Progenitor cell of endocrine pancreas (in vitro differentiated cells): ENCODE data around the gene KRTAP5-7. TPM values are rescaled to one million over a fixed set of nuclear protein-coding genes. Genes with fewer than 3 reads are reported as not detected.

Experiments used
- DNase-seq: peaks from one replicate; pipeline ENCODE4 v3.0.0; 2021; ENCODE audit warnings: low spot score; ENCODE audit not compliant: unreplicated experiment
- H3K27ac Mint-ChIP-seq: 2 replicates; pipeline ENCODE4 v1.8.0; 2021; ENCODE audit warnings: mild to moderate bottlenecking, moderate library complexity, mixed read lengths
- H3K27me3 Mint-ChIP-seq: 2 replicates; pipeline ENCODE4 v1.8.0; 2021; ENCODE audit warnings: mixed read lengths
- H3K36me3 Mint-ChIP-seq: 2 replicates; pipeline ENCODE4 v1.8.0; 2022; ENCODE audit warnings: mixed read lengths; ENCODE audit not compliant: insufficient read depth
- H3K4me1 Mint-ChIP-seq: 2 replicates; pipeline ENCODE4 v1.8.0; 2021; ENCODE audit warnings: low read depth, mixed read lengths
- H3K4me3 Mint-ChIP-seq: 2 replicates; pipeline ENCODE4 v1.8.0; 2021; ENCODE audit warnings: low read depth, mild to moderate bottlenecking, moderate library complexity, mixed read lengths
- H3K9me3 Mint-ChIP-seq: 2 replicates; pipeline ENCODE4 v1.8.0; 2021; ENCODE audit warnings: low read depth, mixed read lengths
- total RNA-seq: library from RNA; stranded (reverse); gene quantifications from 2 replicates; pipeline ENCODE4 v1.2.1, GENCODE V29; 2021
- TF ChIP-seq, protein P1 (sequence below): fragments of 200-600 bp; sonication (generic); IDR thresholded peaks from one replicate; pipeline ENCODE4 v1.5.0; 2021; ENCODE audit warnings: antibody characterized with exemption, mild to moderate bottlenecking; ENCODE audit not compliant: unreplicated experiment

Gene KRTAP5-7
- total RNA-seq, 1 donor from 2014 or later = 0.41 TPM

DNA sequence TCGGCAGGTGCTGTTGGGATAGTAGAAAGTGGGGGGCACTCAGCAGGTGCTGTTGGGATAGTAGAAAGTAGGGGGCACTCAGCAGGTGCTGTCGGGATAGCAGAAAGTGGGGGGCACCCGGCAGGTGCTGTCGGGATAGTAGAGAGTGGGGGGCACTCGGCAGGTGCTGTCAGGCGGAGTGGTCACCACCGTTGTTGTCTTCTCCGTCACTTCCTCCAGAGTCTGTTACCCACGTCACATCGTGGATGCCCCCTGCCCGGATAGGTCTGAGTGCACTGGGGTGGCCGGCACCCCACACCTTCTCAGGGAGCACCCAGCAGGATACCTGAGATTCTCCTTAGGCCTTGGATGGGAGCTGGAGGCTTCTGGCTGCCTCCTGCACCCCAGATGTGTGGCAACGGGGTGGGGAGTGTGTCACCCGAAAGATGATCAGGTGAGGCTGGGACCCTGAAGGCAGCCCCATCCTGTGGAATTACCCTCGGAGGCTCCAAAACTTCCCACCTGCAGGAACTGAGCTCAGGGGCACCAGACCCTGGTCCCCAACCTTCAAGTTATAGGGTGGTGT, 24.1 kb upstream of the KRTAP5-7 start:
- Mint-ChIP-seq H3K4me3 (no peak overlapping the region), H3K4me1 (no peaks in the 10 kb centered on the region)

DNA sequence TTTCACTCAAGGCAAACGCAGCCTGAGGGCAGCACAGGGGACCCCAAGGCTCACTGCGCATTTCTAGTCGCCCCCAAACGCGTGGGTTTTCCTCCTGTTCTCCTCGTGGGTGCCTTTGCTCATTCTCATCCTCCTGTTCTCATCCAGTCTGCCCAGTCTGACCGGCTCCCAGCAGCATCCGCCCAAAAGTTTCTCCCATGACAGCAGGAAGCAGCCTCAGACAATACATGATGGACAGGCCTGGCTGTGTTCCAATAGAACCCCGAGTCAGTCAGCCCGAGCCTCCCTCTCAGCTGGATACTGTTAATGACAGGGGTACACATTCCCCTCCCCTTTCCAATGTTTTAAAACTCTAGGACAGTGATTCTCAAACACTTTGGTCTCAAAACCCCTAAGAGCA, 22.5 kb upstream of the KRTAP5-7 start:
- H3K4me1 Mint-ChIP-seq = no peaks in the 10 kb centered on the region
- no peak overlapping the region for H3K27ac Mint-ChIP-seq
- peaks cover 28% of the 10 kb centered on the region for H3K36me3 Mint-ChIP-seq
- TF ChIP-seq, protein P1, sequence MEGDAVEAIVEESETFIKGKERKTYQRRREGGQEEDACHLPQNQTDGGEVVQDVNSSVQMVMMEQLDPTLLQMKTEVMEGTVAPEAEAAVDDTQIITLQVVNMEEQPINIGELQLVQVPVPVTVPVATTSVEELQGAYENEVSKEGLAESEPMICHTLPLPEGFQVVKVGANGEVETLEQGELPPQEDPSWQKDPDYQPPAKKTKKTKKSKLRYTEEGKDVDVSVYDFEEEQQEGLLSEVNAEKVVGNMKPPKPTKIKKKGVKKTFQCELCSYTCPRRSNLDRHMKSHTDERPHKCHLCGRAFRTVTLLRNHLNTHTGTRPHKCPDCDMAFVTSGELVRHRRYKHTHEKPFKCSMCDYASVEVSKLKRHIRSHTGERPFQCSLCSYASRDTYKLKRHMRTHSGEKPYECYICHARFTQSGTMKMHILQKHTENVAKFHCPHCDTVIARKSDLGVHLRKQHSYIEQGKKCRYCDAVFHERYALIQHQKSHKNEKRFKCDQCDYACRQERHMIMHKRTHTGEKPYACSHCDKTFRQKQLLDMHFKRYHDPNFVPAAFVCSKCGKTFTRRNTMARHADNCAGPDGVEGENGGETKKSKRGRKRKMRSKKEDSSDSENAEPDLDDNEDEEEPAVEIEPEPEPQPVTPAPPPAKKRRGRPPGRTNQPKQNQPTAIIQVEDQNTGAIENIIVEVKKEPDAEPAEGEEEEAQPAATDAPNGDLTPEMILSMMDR = no peak
- DNase-seq = no peak
- H3K27me3 Mint-ChIP-seq = no peaks in the 10 kb centered on the region
- H3K4me3 Mint-ChIP-seq = no peak overlapping the region
- peaks cover 16% of the 10 kb centered on the region for H3K9me3 Mint-ChIP-seq

More for the DNA sequence above, 24.1 kb upstream of the KRTAP5-7 start:
- TF ChIP-seq, protein P1 = no peak
- Mint-ChIP-seq H3K9me3 (peaks cover under 1% of the 10 kb centered on the region), H3K27ac (no peak overlapping the region), H3K27me3 (no peaks in the 10 kb centered on the region), H3K36me3 (peaks cover 30% of the 10 kb centered on the region)
- DNase-seq = no peak

DNA sequence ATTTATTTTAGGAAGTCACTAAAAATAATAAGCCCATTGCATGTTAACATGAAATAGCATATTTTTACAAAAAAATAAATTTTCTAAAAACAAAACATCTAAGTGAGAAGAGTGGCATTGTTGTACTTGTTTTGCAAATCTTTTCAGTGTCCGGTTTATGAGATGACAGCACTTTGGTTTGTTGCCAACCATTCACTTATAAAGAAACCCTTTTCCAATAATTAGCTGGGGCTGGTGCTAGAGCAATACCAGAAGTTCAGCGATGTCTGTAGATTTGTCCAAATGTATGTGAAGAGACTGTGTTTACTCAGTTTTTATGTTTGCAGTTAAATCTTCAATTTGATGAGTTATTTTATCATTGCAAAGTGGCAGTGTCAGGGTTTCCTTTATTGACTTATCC, 22.1 kb upstream of the KRTAP5-7 start:
- Mint-ChIP-seq H3K4me3 (no peak overlapping the region), H3K4me1 (no peaks in the 10 kb centered on the region), H3K36me3 (peaks cover 32% of the 10 kb centered on the region), H3K9me3 (peaks cover 21% of the 10 kb centered on the region), H3K27me3 (no peaks in the 10 kb centered on the region), H3K27ac (no peak overlapping the region)
- TF ChIP-seq, protein P1 = no peak
- DNase-seq = no peak

DNA sequence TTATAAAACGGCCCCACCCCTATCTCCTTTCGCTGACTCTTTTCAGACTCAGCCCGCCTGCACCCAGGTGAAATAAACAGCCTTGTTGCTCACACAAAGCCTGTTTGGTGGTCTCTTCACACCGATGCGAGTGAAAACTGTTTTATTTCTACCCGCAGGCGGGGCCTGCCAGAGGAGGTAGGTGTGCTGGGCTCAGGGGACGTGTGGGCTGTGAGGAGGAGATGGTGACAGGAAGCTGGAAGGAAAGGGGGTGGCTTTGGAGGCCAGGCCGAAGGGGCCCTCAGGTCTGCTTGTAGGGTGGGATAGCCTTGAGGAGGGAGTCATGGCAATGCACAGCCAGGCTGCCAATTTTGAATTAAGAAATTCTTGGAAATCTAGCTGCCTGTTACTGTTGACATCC, 21.3 kb upstream of the KRTAP5-7 start:
- H3K27me3 Mint-ChIP-seq = no peaks in the 10 kb centered on the region
- TF ChIP-seq, protein P1 = no peak
- no peak overlapping the region for H3K27ac Mint-ChIP-seq
- H3K4me3 Mint-ChIP-seq = no peak overlapping the region
- H3K4me1 Mint-ChIP-seq = no peaks in the 10 kb centered on the region
- DNase-seq = no peak
- peaks cover 22% of the 10 kb centered on the region for H3K9me3 Mint-ChIP-seq
- peaks cover 30% of the 10 kb centered on the region for H3K36me3 Mint-ChIP-seq

DNA sequence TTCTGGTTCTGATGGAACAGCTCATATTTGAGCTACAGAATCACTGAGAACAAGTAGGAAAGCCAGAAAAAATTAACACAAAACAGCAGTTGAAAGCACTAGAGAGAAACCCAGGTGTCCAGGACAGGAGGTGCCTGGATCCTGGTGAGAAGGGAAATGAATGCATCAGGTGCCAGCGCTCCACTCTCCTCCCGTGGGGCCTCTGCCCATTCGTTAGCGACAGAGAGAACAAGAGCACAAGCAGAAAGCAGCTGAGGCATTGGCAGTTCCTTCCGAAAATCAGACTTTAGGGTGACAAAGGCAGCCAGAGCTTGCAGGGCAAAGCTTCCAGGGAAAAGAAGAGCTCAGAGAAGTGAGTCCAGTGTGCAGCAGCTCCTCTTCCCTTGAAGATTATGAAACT, 20.0 kb upstream of the KRTAP5-7 start:
- peaks cover 29% of the 10 kb centered on the region for H3K36me3 Mint-ChIP-seq
- TF ChIP-seq, protein P1 = no peak
- peaks cover 26% of the 10 kb centered on the region for H3K9me3 Mint-ChIP-seq
- H3K4me1 Mint-ChIP-seq = no peaks in the 10 kb centered on the region
- H3K4me3 Mint-ChIP-seq = no peak overlapping the region
- no peak for DNase-seq
- no peaks in the 10 kb centered on the region for H3K27me3 Mint-ChIP-seq
- no peak overlapping the region for H3K27ac Mint-ChIP-seq
